ENCODE measurements around the gene RETREG2.
A peak's percentile ranks its signal among the peaks of the same experiment; 100 is the strongest.

RETREG2 gene

GRCh38 chr2:219171231-219171651 lies 6.8 kb upstream of the RETREG2 start:
- DNase-seq = peak in 1 of 2 experiments; percentile 9

GRCh38 chr2:219172231-219173154 lies 5.6 kb upstream of the RETREG2 start:
- DNase-seq = no peak

- DNase-seq = no peak
Observed at GRCh38 chr2:219173176-219173575, 4.9 kb upstream of the RETREG2 start.

GRCh38 chr2:219174146-219174545 lies 3.9 kb upstream of the RETREG2 start:
- DNase-seq = no peak

- no peak for DNase-seq
Observed at GRCh38 chr2:219174801-219175200, 3.3 kb upstream of the RETREG2 start.

- DNase-seq = no peak
Observed at GRCh38 chr2:219175486-219175885, 2.6 kb upstream of the RETREG2 start.

- DNase-seq = peak in 1 of 2 experiments; percentile 51
Observed at GRCh38 chr2:219175928-219176817, 1.9 kb upstream of the RETREG2 start.

- DNase-seq = peak; percentile 39 to 77
Observed at GRCh38 chr2:219176818-219177551, 1.1 kb upstream of the RETREG2 start, which contains the start of gene CNPPD1. CNPPD1 (minus strand) TSS chr2:219176925; CDS start chr2:219176828, 97 bp downstream.

- DNase-seq = peak in 1 of 2 experiments; percentile 29
Observed at GRCh38 chr2:219178377-219179175, 501 bp downstream of the RETREG2 start.

- no peak for DNase-seq
Observed at GRCh38 chr2:219179601-219180465, 1.8 kb downstream of the RETREG2 start.

- DNase-seq = no peak
Observed at GRCh38 chr2:219180961-219181360, 2.9 kb downstream of the RETREG2 start.

GRCh38 chr2:219181531-219181930 lies 3.5 kb downstream of the RETREG2 start:
- no peak for DNase-seq

- no peak for DNase-seq
Observed at GRCh38 chr2:219182331-219183150, 4.5 kb downstream of the RETREG2 start.

GRCh38 chr2:219183151-219183772 lies 5.2 kb downstream of the RETREG2 start:
- no peak for DNase-seq

GRCh38 chr2:219184121-219184520 lies 6.0 kb downstream of the RETREG2 start:
- DNase-seq = no peak

GRCh38 chr2:219186754-219187456 lies 8.8 kb downstream of the RETREG2 start:
- no peak for DNase-seq

GRCh38 chr2:219197388-219197787 lies 19.3 kb downstream of the RETREG2 start:
- no peak for DNase-seq

GRCh38 chr2:219198974-219199373 lies 20.9 kb downstream of the RETREG2 start:
- DNase-seq = no peak
